ENCODE results near the gene FRMD6.

DNA sequence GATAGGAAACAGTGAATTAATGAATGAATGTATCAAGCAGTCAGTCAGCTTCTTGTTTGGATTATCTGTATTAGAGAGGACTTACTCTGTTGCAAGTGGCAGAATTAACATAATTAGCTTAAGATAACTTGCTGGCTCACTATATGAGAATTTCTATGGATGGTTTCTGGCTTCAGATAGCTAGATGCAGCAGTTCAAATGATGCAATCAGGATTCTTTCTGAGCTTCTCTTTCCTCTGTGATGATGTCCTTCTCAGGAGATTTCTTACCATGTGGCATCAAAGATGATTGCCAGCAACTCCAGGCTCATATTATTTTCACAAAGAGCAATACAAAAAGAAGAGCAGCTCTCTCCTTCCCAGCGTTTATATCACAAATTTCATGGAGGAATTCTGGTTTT is 30.7 kb downstream of the FRMD6 start:
- TF ChIP-seq POLR2A (IDR thresholded peaks at IDR 0.05) (no peak), CTCF (IDR thresholded peaks at IDR 0.05) (no peak), EP300 (IDR thresholded peaks at IDR 0.05) (no peak)

All from ovary (tissue), 3 donors.